D721Med (cell line): ENCODE measurements around the gene GSG1L.

Experiments
- DNase-seq: peaks from one replicate; pipeline ENCODE4 v3.0.0; 2011; ENCODE audit warnings: low spot score; ENCODE audit not compliant: insufficient read length
- FAIRE-seq: peaks from 2 replicates; lab custom pipeline; 2011; peaks lifted over from hg19 to GRCh38; lab: Jason Lieb, UNC
- TF ChIP-seq, protein P1 (sequence below): IDR thresholded peaks from 2 replicates; pipeline ENCODE4 v1.5.1; 2012; ENCODE audit warnings: mild to moderate bottlenecking, control low read depth; ENCODE audit not compliant: insufficient read depth; ENCODE audit errors: missing control alignments

The GSG1L gene

DNA sequence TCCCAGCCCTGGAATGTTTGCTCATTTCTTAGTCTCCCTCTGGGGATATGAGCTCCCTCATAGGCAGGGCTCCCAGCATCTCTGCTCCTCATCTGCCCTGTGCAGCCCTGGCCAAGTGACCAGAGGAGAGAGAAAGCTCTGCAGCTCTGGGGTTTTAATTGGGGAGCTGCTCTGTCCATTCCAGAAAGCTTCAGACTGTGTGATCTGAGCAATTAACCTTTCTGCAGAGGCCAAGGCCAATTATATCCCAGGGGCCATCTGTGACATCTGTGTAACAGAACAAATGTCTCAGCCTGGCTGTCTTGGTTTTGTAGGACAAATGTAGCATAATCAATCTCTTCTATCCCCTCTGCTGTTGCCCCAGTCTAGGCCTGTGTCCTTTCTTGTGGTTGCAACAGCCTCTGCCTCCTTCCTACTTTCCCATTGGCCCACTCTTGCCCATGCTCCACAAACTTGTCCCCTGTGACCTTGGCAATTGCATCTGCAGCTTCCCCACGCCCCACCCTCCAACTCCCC, 156.0 kb downstream of the GSG1L start:
- DNase-seq (no peak), FAIRE-seq (no peak)
- TF ChIP-seq, protein P1, sequence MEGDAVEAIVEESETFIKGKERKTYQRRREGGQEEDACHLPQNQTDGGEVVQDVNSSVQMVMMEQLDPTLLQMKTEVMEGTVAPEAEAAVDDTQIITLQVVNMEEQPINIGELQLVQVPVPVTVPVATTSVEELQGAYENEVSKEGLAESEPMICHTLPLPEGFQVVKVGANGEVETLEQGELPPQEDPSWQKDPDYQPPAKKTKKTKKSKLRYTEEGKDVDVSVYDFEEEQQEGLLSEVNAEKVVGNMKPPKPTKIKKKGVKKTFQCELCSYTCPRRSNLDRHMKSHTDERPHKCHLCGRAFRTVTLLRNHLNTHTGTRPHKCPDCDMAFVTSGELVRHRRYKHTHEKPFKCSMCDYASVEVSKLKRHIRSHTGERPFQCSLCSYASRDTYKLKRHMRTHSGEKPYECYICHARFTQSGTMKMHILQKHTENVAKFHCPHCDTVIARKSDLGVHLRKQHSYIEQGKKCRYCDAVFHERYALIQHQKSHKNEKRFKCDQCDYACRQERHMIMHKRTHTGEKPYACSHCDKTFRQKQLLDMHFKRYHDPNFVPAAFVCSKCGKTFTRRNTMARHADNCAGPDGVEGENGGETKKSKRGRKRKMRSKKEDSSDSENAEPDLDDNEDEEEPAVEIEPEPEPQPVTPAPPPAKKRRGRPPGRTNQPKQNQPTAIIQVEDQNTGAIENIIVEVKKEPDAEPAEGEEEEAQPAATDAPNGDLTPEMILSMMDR: no peak

GRCh38 chr16:27906883-27907282, 156.6 kb downstream of the GSG1L start:
- DNase-seq (no peak), FAIRE-seq (no peak)
- TF ChIP-seq, protein P1: no peak

DNA sequence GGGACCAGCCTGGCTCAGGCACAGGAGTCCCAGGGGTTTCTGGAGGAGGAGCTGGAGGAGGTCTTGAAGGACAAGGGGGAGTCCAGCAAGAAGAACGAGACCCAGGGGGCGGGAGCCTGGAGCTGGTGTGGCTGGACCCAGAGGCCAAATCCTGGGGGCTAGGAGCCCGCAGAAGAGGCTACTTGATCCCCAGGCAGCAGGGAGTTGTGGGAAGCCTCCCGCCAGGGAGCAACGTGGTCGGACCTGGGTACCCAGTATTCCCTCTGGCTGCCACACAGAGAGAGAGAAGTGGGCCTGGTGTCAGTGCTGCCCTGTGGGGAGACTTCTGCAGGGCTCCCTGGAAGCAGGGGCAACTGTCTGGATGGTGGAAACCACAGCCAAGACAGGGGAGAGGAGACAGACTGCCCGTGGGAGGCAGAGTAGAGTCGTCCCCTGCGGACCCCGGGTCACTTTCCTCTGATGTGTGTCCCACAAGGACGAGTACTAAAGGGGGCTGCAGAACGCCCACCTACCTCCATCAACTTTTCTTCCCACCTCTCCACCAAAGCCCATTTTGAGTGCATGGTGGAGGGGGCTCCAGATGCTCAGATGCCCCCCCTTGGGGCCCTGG, 160.4 kb downstream of the GSG1L start:
- TF ChIP-seq, protein P1: no peak
- DNase-seq (no peak), FAIRE-seq (no peak)

DNA sequence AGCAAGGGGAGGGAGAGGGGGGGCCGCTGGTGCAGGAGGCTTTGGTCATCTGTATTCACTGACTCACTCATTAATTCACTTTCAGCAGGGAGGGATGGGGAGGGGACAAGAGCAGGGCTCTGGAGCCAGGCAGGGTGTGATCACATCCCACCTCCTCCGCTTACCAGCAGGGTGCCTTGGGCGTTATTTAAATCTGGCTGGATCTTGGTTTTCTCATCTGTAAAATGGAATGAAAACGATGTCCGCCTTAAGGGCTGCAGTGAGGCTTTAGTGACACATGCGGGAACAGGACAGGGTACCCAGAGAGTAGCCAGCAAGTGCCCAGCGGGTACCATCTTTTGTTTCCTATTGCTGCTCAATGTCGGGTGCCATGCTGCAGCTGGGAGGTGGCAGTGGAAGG, 161.0 kb downstream of the GSG1L start:
- DNase-seq (no peak), FAIRE-seq (no peak)
- TF ChIP-seq, protein P1: no peak

DNA sequence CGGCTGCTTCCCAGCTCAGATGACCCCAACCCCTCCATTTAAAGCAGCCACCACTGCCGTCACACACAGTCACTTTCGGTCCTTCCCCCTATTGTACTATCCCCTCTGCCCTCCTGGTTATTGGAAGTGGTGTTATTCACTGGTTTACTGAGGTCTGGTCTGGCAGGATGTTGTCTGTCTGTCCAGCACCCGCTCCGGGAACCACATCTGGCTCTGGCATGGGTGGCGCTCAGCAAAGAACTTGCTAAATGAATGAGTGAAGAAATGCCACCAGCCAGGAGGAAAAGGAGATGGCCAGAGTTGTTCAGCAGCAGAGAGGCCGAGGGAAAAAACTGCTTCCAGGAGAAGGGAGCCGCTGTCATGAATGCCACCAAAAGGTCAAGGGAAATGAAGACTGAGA, 161.6 kb downstream of the GSG1L start:
- TF ChIP-seq, protein P1: no peak
- DNase-seq: no peak
- FAIRE-seq: no peak

DNA sequence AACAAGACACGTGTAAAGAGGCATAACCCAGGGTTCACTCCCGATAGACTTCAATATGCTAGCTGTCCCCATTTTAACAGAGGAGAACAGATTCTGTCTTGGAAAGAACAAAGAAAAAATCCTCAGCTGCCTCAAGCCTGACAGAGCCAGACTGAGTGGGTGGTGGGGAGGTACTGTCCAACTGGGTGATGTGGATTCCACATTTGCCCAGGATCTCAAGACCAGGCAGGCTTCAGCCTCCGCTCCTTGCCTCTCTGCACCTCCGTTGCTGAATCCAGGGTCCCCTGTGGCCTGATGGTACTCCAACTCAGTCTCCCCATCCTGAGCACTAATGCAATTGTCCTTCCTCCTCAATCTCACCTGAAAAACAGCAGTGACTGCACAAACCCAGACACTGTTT, 163.8 kb downstream of the GSG1L start:
- no peak for DNase-seq
- TF ChIP-seq, protein P1: no peak
- no peak for FAIRE-seq

DNA sequence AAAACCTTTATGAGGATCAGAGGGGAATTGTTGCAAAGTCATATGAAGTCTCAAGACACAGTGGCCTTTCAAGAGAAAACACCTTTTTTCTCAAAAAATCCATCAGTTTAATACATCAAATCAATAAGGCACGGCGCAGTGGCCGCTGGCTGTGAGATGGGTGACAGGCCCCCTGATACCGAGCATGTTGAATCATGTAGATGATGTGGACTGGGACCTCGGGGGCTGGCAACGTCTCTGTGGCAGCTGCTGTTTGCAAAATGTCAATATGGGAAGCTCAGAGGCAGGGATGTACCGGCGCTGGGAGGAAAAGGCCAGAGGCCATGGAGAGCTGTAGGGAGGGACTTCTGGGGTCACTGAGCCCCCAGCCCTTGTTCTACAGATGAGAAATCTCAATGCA, 169.1 kb downstream of the GSG1L start:
- no peak for FAIRE-seq
- TF ChIP-seq, protein P1: no peak
- no peak for DNase-seq
